ENCODE data around the gene CUX1.

CUX1 gene

GRCh38 chr7:102096012-102096332 lies 278.5 kb downstream of the CUX1 start:
- in situ Hi-C loops (cut with HindIII; ENCODE audit: low sequenced_read_pairs): no loop called here
- H3K4me3 ChIP-seq (ENCODE audit: low read depth, low read length): no peak overlapping the region
- TF ChIP-seq, protein P1, sequence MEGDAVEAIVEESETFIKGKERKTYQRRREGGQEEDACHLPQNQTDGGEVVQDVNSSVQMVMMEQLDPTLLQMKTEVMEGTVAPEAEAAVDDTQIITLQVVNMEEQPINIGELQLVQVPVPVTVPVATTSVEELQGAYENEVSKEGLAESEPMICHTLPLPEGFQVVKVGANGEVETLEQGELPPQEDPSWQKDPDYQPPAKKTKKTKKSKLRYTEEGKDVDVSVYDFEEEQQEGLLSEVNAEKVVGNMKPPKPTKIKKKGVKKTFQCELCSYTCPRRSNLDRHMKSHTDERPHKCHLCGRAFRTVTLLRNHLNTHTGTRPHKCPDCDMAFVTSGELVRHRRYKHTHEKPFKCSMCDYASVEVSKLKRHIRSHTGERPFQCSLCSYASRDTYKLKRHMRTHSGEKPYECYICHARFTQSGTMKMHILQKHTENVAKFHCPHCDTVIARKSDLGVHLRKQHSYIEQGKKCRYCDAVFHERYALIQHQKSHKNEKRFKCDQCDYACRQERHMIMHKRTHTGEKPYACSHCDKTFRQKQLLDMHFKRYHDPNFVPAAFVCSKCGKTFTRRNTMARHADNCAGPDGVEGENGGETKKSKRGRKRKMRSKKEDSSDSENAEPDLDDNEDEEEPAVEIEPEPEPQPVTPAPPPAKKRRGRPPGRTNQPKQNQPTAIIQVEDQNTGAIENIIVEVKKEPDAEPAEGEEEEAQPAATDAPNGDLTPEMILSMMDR (IDR thresholded peaks at IDR 0.05; ENCODE audit: low read depth, low read length): no peak
- no peak for DNase-seq (ENCODE audit: low read depth, low spot score)

DNA sequence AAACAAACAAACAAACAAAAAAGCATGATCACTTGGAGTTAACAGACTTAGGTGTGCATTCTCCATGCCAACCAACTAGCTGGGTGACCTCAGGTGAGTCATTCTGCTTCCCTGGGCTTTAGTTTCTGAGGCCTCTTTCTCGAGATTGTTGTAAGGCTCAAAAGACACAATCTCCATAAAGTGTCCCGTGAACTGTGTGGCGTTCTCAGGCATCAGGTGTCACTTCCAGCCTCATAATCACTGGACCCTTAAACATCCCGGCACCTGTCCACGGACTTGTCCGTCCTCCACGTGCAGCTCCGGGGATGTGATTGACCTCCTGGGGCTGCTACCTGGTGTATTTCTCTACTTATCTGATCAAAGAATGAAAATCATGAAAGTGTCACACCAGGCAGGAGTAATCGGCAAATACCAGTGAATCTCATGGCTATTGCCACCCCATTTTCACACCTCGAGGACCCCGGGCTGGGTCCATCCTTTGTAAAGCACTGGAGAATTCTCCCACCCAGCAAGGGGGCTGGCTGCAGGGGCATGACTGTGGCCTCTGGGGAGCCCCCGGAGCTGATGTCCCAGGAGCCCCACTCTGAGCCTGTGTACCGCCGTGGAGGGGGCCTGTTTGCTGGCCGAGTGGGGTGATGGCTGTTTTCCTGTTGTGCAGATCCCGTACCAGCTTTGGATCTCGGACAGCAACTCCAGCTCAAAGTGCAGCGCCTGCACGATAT lies 279.4 kb downstream of the CUX1 start:
- in situ Hi-C loops (cut with HindIII; ENCODE audit: low sequenced_read_pairs): no loop called here
- TF ChIP-seq, protein P1 (IDR thresholded peaks at IDR 0.05; ENCODE audit: low read depth, low read length): no peak
- H3K4me3 ChIP-seq (ENCODE audit: low read depth, low read length): no peak overlapping the region
- no peak for DNase-seq (ENCODE audit: low read depth, low spot score)

- in situ Hi-C loops (cut with HindIII; ENCODE audit: low sequenced_read_pairs): no loop called here
- TF ChIP-seq, protein P1 (IDR thresholded peaks at IDR 0.05; ENCODE audit: low read depth, low read length): no peak
- DNase-seq (ENCODE audit: low read depth, low spot score): no peak
- H3K4me3 ChIP-seq (ENCODE audit: low read depth, low read length): no peak overlapping the region
These were observed 280.3 kb downstream of the CUX1 start for GRCh38 chr7:102097601-102098161.

DNA sequence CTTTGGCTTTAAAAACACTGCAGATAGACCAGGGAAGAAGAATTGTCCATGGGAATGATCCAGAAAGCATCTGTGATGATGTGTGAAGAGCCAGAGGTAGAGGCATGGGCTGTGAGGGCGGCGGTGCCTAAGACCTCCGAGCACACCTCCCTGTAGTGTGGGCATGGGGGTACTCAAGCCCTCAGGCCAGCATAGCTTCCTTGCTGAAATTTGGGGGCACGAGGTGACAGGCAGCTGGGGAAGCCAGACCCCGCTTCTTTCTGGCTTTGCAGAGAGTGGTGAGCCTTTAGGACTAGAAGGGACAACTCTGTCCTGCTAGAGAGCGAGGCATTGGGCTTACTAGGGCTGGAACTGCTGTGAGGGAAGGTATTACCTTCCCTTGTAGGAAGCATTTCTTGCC lies 281.6 kb downstream of the CUX1 start:
- no peak overlapping the region for H3K4me3 ChIP-seq (ENCODE audit: low read depth, low read length)
- no peak for DNase-seq (ENCODE audit: low read depth, low spot score)
- in situ Hi-C loops (cut with HindIII; ENCODE audit: low sequenced_read_pairs): no loop called here
- TF ChIP-seq, protein P1 (IDR thresholded peaks at IDR 0.05; ENCODE audit: low read depth, low read length): no peak

DNA sequence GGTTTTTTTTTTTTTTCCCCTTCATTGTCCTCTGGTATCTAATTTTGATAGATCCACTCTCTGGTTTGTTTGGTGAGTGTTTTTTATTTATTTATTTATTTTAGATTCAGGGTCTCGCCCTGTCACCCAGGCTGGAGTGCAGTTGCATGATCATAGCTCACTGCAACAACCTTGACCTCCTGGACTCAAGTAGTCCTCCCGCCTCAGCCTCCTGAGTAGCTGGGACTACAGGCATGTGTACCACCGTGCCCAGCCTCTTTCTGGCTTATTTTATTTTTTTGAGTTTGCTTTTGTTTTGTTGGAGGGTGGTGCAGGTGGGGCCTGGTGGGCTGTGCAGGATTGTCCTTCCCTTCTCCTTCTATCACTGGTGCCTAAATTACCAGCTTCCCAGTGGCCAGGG lies 282.0 kb downstream of the CUX1 start:
- TF ChIP-seq, protein P1 (IDR thresholded peaks at IDR 0.05; ENCODE audit: low read depth, low read length): no peak
- no peak overlapping the region for H3K4me3 ChIP-seq (ENCODE audit: low read depth, low read length)
- no peak for DNase-seq (ENCODE audit: low read depth, low spot score)
- in situ Hi-C loops (cut with HindIII; ENCODE audit: low sequenced_read_pairs): no loop called here

DNA sequence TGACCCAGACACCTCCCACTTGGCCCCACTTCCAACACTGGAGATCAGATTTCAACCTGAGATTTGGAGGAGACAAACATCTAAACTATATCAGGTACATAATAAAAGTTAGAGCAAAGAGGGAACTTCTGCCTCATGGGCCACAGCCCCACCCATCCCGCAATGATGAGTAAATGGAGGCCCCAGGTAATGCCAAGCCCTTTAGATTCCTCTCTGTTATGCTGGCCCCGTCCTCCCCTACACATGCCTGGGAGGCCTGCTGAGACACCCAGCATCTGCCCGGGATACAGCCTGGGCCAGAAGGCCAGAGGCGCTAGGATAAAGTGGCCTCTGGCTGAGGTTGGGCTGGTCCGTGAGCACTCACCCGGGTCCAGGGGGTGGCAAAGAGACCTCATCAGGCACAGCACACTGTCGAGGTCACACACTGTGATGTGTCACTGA lies 283.7 kb downstream of the CUX1 start:
- no peak overlapping the region for H3K4me3 ChIP-seq (ENCODE audit: low read depth, low read length)
- no peak for DNase-seq (ENCODE audit: low read depth, low spot score)
- in situ Hi-C loops (cut with HindIII; ENCODE audit: low sequenced_read_pairs): no loop called here
- TF ChIP-seq, protein P1 (IDR thresholded peaks at IDR 0.05; ENCODE audit: low read depth, low read length): no peak
